Measurements from ENCODE around the gene RAPGEF6.
"Not testable (repeated sequence)": the region's sequence is repeated elsewhere in the genome, so short reads cannot be mapped to it uniquely, and the experiment has no call there.

The RAPGEF6 gene

GRCh38 chr5:131524431-131524830, 110.6 kb downstream of the RAPGEF6 start:
- Mint-ChIP-seq H3K9me3 (no peaks in the 10 kb centered on the region), H3K27ac (no peak overlapping the region), H3K4me1 (peaks cover 30% of the 10 kb centered on the region)

GRCh38 chr5:131523500-131524185, 111.4 kb downstream of the RAPGEF6 start:
- no peak for ATAC-seq
- Mint-ChIP-seq H3K27me3 (no peaks in the 10 kb centered on the region), H3K4me1 (peaks cover 25% of the 10 kb centered on the region), H3K27ac (no peak overlapping the region), H3K4me3 (no peak overlapping the region), H3K36me3 (peaks cover 41% of the 10 kb centered on the region), H3K9me3 (no peaks in the 10 kb centered on the region)

More at GRCh38 chr5:131524431-131524830, 110.6 kb downstream of the RAPGEF6 start:
- no peak overlapping the region for H3K4me3 Mint-ChIP-seq
- H3K27me3 Mint-ChIP-seq: no peaks in the 10 kb centered on the region
- ATAC-seq: no peak
- peaks cover 39% of the 10 kb centered on the region for H3K36me3 Mint-ChIP-seq

GRCh38 chr5:131521252-131521651, 113.8 kb downstream of the RAPGEF6 start:
- Mint-ChIP-seq H3K27ac (no peak overlapping the region), H3K36me3 (peaks cover 36% of the 10 kb centered on the region), H3K27me3 (no peaks in the 10 kb centered on the region), H3K9me3 (no peaks in the 10 kb centered on the region), H3K4me1 (peaks cover 7% of the 10 kb centered on the region), H3K4me3 (no peak overlapping the region)
- ATAC-seq: no peak

GRCh38 chr5:131515348-131515747, 119.7 kb downstream of the RAPGEF6 start:
- Mint-ChIP-seq H3K36me3 (peaks cover 39% of the 10 kb centered on the region), H3K4me1 (peaks cover 24% of the 10 kb centered on the region)

GRCh38 chr5:131514316-131515283, 120.4 kb downstream of the RAPGEF6 start:
- ATAC-seq: no peak
- Mint-ChIP-seq H3K4me3 (no peak overlapping the region), H3K27me3 (no peaks in the 10 kb centered on the region), H3K9me3 (no peaks in the 10 kb centered on the region), H3K4me1 (peaks cover 24% of the 10 kb centered on the region), H3K27ac (peak overlapping the region; percentile 50), H3K36me3 (peaks cover 44% of the 10 kb centered on the region)

More at GRCh38 chr5:131515348-131515747, 119.7 kb downstream of the RAPGEF6 start:
- H3K27me3 Mint-ChIP-seq: no peaks in the 10 kb centered on the region
- peak overlapping the region; percentile 40 for H3K27ac Mint-ChIP-seq
- no peak overlapping the region for H3K4me3 Mint-ChIP-seq
- no peak for ATAC-seq
- no peaks in the 10 kb centered on the region for H3K9me3 Mint-ChIP-seq

GRCh38 chr5:131513780-131514179, 121.2 kb downstream of the RAPGEF6 start:
- no peak overlapping the region for H3K4me3 Mint-ChIP-seq

GRCh38 chr5:131511934-131512333, 123.1 kb downstream of the RAPGEF6 start:
- Mint-ChIP-seq H3K36me3 (peaks cover 25% of the 10 kb centered on the region), H3K4me3 (no peak overlapping the region), H3K27ac (no peak overlapping the region), H3K27me3 (no peaks in the 10 kb centered on the region), H3K4me1 (peaks cover 24% of the 10 kb centered on the region), H3K9me3 (no peaks in the 10 kb centered on the region)
- no peak for ATAC-seq

More at GRCh38 chr5:131513780-131514179, 121.2 kb downstream of the RAPGEF6 start:
- Mint-ChIP-seq H3K4me1 (peaks cover 24% of the 10 kb centered on the region), H3K36me3 (peaks cover 38% of the 10 kb centered on the region), H3K27ac (no peak overlapping the region), H3K27me3 (no peaks in the 10 kb centered on the region), H3K9me3 (no peaks in the 10 kb centered on the region)
- ATAC-seq: no peak

GRCh38 chr5:131509801-131510200, 125.2 kb downstream of the RAPGEF6 start:
- peaks cover 19% of the 10 kb centered on the region for H3K4me1 Mint-ChIP-seq
- no peaks in the 10 kb centered on the region for H3K27me3 Mint-ChIP-seq
- no peak overlapping the region for H3K27ac Mint-ChIP-seq
- peaks cover 17% of the 10 kb centered on the region for H3K36me3 Mint-ChIP-seq
- H3K9me3 Mint-ChIP-seq: no peaks in the 10 kb centered on the region
- no peak overlapping the region for H3K4me3 Mint-ChIP-seq
- no peak for ATAC-seq

GRCh38 chr5:131505237-131505908, 129.7 kb downstream of the RAPGEF6 start:
- H3K27me3 Mint-ChIP-seq: no peaks in the 10 kb centered on the region
- ATAC-seq: no peak
- peaks cover 40% of the 10 kb centered on the region for H3K36me3 Mint-ChIP-seq
- peaks cover 10% of the 10 kb centered on the region for H3K4me1 Mint-ChIP-seq
- no peaks in the 10 kb centered on the region for H3K9me3 Mint-ChIP-seq
- H3K4me3 Mint-ChIP-seq: no peak overlapping the region
- peak overlapping the region; percentile 14 for H3K27ac Mint-ChIP-seq

- Mint-ChIP-seq H3K9me3 (no peaks in the 10 kb centered on the region), H3K4me3 (no peak overlapping the region), H3K27me3 (no peaks in the 10 kb centered on the region), H3K27ac (no peak overlapping the region), H3K4me1 (peaks cover 10% of the 10 kb centered on the region), H3K36me3 (peaks cover 53% of the 10 kb centered on the region)
- ATAC-seq: peak; percentile 95
Measured at GRCh38 chr5:131496400-131496713, 138.7 kb downstream of the RAPGEF6 start.

GRCh38 chr5:131495536-131496399, 139.3 kb downstream of the RAPGEF6 start:
- Mint-ChIP-seq H3K36me3 (peaks cover 50% of the 10 kb centered on the region), H3K4me1 (peaks cover 10% of the 10 kb centered on the region), H3K27ac (no peak overlapping the region), H3K9me3 (no peaks in the 10 kb centered on the region), H3K4me3 (no peak overlapping the region), H3K27me3 (no peaks in the 10 kb centered on the region)
- no peak for ATAC-seq

- no peak overlapping the region for H3K27ac Mint-ChIP-seq
Measured at GRCh38 chr5:131491749-131492148, 143.3 kb downstream of the RAPGEF6 start.

GRCh38 chr5:131488463-131488862, 146.6 kb downstream of the RAPGEF6 start:
- no peaks in the 10 kb centered on the region for H3K27me3 Mint-ChIP-seq
- H3K4me3 Mint-ChIP-seq: no peak overlapping the region
- H3K9me3 Mint-ChIP-seq: no peaks in the 10 kb centered on the region
- H3K36me3 Mint-ChIP-seq: peaks cover 39% of the 10 kb centered on the region
- H3K27ac Mint-ChIP-seq: no peak overlapping the region
- ATAC-seq: peak; percentile 66
- peaks cover 13% of the 10 kb centered on the region for H3K4me1 Mint-ChIP-seq

More at GRCh38 chr5:131491749-131492148, 143.3 kb downstream of the RAPGEF6 start:
- Mint-ChIP-seq H3K27me3 (no peaks in the 10 kb centered on the region), H3K36me3 (peaks cover 53% of the 10 kb centered on the region), H3K4me1 (peaks cover 21% of the 10 kb centered on the region), H3K9me3 (no peaks in the 10 kb centered on the region), H3K4me3 (no peak overlapping the region)
- ATAC-seq: no peak

- not testable (repeated sequence) for H3K27ac Mint-ChIP-seq, H3K4me3 Mint-ChIP-seq, H3K27me3 Mint-ChIP-seq, ATAC-seq, H3K9me3 Mint-ChIP-seq
- H3K4me1 Mint-ChIP-seq: peaks cover 13% of the 10 kb centered on the region
- H3K36me3 Mint-ChIP-seq: peaks cover 40% of the 10 kb centered on the region
Measured at GRCh38 chr5:131487371-131487770, 147.7 kb downstream of the RAPGEF6 start.

All from stimulated activated memory B cell treated with anti-CD40 and anti-IgM and Interleukin-4, amounts not matched to agents 10 μg/mL and 1 μg/mL and 100 μg/mL, for 72 hours (primary cell).